HFFc6 (cell line): ENCODE measurements around the gene CDH24. TPM values are rescaled to one million over a fixed set of nuclear protein-coding genes. Genes with fewer than 3 reads are reported as not detected.
A peak's percentile ranks its signal among the peaks of the same experiment; 100 is the strongest.

Experiments
- DNase-seq: peaks from one replicate; pipeline ENCODE4 v3.0.0-alpha.2; 2018
- H3K27ac Mint-ChIP-seq: 2 replicates; pipeline ENCODE4 v1.8.0; 2020; ENCODE audit warnings: mild to moderate bottlenecking, mixed read lengths
- H3K27me3 Mint-ChIP-seq: 2 replicates; pipeline ENCODE4 v1.8.0; 2021; ENCODE audit warnings: mild to moderate bottlenecking, moderate library complexity, mixed read lengths; ENCODE audit not compliant: insufficient read depth
- H3K36me3 Mint-ChIP-seq: 2 replicates; pipeline ENCODE4 v1.8.0; 2021; ENCODE audit warnings: low read depth, mixed read lengths
- H3K4me1 Mint-ChIP-seq: 2 replicates; pipeline ENCODE4 v1.8.0; 2020; ENCODE audit warnings: low read depth, mixed read lengths
- H3K4me3 Mint-ChIP-seq: 2 replicates; pipeline ENCODE4 v1.8.0; 2020; ENCODE audit warnings: mild to moderate bottlenecking, moderate library complexity, mixed read lengths
- H3K9me3 Mint-ChIP-seq: 2 replicates; pipeline ENCODE4 v1.8.0; 2020; ENCODE audit warnings: mild to moderate bottlenecking, mixed read lengths
- total RNA-seq, 6 experiments: library from RNA; stranded (reverse); fragmentation: NEBNext Ultra II Directional; extraction: Animal tissue kit (Norgen Biotek cat#: 25700); gene quantifications; 2 replicates in 1 of 6; 3 replicates in 5 of 6; pipeline ENCODE4 v1.2.3, GENCODE V29; 2021
- TF ChIP-seq, protein P1 (sequence below): fragments of 200-600 bp; sonication (generic); IDR thresholded peaks from 2 replicates; pipeline ENCODE4 v1.5.0; 2021; ENCODE audit warnings: antibody characterized with exemption, mild to moderate bottlenecking

The CDH24 gene
- total RNA-seq, 6 experiments from 2014 or later = 6.4 to 11.2 (median 8.3) TPM

DNA sequence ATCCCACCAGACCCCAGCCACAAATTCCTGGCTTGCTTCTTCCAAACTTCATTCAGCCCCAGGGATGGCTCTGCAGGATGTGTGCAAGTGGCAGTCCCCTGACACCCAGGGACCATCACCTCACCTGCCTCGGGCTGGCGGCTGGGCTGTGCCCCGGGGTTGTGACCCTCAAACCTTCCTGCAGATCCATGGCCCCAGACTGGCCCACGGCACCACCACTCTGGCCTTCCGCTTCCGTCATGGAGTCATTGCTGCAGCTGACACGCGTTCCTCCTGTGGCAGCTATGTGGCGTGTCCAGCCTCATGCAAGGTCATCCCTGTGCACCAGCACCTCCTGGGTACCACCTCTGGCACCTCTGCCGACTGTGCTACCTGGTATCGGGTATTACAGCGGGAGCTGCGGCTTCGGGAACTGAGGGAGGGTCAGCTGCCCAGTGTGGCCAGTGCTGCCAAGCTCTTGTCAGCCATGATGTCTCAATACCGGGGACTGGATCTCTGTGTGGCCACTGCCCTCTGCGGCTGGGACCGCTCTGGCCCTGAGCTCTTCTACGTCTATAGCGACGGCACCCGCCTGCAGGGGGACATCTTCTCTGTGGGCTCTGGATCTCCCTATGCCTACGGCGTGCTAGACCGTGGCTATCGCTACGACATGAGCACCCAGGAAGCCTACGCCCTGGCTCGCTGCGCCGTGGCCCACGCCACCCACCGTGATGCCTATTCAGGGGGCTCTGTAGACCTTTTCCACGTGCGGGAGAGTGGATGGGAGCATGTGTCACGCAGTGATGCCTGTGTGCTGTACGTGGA, 15.0 kb downstream of the CDH24 start, which contains the start of gene PSMB11:
TSS of gene PSMB11 (plus strand) at position 51 of the 804 bp plus-strand sequence. CDS start at position 65, 14 bp downstream.
- Mint-ChIP-seq H3K27me3 (peaks cover 6% of the 10 kb centered on the region), H3K4me1 (peaks cover 32% of the 10 kb centered on the region), H3K4me3 (no peak within 1 kb of the TSS), H3K27ac (peak within 1 kb of the TSS; percentile 43; the same call in 1 of the 2 replicates), H3K36me3 (peaks cover 2% of the 10 kb centered on the region; the same call in 1 of the 2 replicates), H3K9me3 (no peaks in the 10 kb centered on the region)
- TF ChIP-seq, protein P1, sequence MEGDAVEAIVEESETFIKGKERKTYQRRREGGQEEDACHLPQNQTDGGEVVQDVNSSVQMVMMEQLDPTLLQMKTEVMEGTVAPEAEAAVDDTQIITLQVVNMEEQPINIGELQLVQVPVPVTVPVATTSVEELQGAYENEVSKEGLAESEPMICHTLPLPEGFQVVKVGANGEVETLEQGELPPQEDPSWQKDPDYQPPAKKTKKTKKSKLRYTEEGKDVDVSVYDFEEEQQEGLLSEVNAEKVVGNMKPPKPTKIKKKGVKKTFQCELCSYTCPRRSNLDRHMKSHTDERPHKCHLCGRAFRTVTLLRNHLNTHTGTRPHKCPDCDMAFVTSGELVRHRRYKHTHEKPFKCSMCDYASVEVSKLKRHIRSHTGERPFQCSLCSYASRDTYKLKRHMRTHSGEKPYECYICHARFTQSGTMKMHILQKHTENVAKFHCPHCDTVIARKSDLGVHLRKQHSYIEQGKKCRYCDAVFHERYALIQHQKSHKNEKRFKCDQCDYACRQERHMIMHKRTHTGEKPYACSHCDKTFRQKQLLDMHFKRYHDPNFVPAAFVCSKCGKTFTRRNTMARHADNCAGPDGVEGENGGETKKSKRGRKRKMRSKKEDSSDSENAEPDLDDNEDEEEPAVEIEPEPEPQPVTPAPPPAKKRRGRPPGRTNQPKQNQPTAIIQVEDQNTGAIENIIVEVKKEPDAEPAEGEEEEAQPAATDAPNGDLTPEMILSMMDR = no peak
- no peak for DNase-seq

DNA sequence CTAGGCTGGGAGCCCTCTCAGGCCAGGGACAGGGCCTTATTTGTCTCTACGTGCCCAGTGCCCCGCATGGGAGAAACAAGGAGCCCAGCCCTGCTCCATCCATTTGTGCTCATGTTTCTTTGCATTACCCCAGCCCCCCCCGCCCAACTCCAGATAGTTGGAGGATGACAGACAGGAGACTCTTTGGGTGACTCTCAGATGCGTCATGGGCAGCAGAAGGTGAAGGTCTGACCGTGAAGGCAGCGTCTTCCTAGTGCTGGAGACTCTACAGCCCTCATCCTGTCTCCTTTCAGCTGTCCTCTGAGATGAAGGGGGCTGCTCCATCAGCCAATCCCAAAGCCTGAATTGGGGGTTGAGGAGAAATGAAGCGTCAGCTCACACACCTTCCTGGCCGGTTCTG, 15.6 kb downstream of the CDH24 start:
- H3K4me3 Mint-ChIP-seq = no peak overlapping the region
- peak; percentile 34 for DNase-seq
- TF ChIP-seq, protein P1 = no peak
- peak overlapping the region; percentile 43; the same call in 1 of the 2 replicates for H3K27ac Mint-ChIP-seq
- no peaks in the 10 kb centered on the region for H3K36me3 Mint-ChIP-seq
- no peaks in the 10 kb centered on the region for H3K9me3 Mint-ChIP-seq
- H3K27me3 Mint-ChIP-seq = peaks cover 6% of the 10 kb centered on the region
- H3K4me1 Mint-ChIP-seq = peaks cover 32% of the 10 kb centered on the region

DNA sequence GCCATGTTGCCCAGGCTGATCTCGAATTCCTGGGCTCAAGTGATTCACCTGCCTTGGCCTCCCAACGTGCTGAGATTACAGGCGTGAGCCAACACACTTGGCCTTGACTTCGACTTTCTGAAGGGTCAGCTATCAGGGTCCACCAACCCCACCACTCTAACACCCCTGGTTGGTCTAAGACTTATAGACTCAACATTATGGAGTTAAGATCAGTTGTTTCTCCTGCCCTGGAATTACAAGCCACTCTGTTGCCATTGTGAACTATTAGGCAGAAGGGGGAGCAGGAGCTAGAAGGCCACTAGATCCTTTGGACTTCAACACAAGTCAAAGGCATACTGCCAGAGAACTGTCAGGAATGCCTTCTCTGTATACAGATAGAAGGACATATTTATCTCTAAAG, 17.2 kb downstream of the CDH24 start:
- Mint-ChIP-seq H3K4me3 (no peak overlapping the region), H3K4me1 (peaks cover 29% of the 10 kb centered on the region), H3K36me3 (no peaks in the 10 kb centered on the region), H3K27me3 (peaks cover 6% of the 10 kb centered on the region; the same call in 1 of the 2 replicates), H3K27ac (no peak overlapping the region), H3K9me3 (no peaks in the 10 kb centered on the region)
- DNase-seq = no peak
- TF ChIP-seq, protein P1 = no peak

DNA sequence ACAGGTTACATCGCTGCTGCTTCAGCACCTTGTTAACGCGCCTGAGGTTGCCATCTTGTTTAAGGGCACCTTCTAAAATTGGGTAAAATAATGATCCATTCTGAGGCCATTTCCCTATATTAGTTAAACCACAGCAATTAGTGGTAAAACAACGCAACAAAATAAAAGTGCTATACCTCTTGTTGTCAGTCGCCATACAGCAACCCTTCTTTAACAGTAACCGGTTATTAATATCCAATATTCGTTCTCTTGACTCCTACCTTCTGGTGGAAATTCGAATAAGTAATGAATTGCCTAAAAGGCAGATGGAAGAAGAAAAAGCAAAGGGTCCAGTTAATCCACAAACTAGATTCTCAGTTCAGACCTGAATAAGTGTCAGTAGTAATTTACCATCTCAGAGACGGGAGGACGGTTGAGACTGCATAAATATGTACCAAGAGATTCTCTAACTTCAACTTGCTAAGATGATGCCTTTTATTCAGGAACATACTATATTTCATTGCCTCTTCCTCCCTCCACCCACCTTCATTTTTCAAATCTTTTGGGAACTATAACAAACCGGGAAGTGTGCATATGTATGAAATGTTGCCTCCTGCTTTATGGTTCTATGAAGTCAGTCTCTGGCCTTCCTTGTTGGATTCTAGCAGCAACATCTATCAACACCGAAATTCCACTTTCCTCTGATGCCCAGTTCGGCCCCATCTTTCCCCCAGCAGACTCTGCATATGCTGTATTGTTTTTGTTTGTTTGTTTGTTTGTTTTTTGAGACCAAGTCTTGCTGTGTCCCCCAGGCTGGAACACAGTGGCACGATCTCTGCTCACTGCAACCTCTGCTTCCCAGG, 21.8 kb downstream of the CDH24 start:
- H3K4me3 Mint-ChIP-seq = peak overlapping the region; percentile 89
- DNase-seq = no peak
- peaks cover 3% of the 10 kb centered on the region; the same call in 1 of the 2 replicates for H3K9me3 Mint-ChIP-seq
- H3K36me3 Mint-ChIP-seq = peaks cover 27% of the 10 kb centered on the region
- H3K4me1 Mint-ChIP-seq = peaks cover 28% of the 10 kb centered on the region
- TF ChIP-seq, protein P1 = no peak
- H3K27me3 Mint-ChIP-seq = 0 out of 2 replicates have a peak, but pooled peaks cover 1% of the 10 kb centered on the region
- H3K27ac Mint-ChIP-seq = peak overlapping the region; percentile 99

DNA sequence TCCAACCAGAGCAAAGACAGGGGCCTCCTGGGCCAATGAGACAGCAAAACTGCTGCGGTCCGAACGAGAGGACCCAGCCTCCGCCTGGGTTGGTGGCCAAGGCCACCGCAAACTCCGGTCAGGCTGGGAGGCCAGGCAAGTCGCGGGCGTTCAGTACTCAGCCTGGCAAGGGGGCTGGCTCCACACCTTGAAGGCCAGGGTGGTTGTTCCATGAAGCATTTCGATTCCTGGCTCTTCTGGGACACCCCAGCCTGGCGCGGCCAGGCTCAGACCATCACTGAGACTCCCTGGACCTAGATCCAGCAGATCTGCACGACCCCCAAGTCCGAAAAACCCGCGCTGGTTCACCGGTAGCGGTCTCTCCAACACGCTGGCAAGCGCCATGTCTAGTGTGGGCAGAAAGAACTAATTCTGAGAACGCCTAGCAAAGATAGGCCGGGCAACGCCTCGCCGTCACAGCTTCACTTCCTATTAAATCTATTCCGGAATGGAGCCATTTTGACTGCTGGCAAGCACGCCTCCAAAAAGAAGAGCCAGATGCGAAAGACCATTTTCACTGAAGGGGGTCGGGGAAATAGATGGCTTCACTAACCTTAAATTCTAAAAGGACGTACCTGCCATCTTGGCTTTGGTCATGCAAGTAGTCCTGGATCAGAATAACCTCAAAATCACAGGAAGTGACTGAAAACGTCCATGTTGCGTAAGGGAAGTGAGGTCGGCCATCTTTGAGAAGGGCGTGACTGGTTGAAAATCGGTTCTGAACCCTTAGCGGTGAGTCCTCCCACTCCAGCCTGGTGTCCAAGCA, 22.6 kb downstream of the CDH24 start, which contains the start of gene PSMB5:
TSS of gene PSMB5 (minus strand) at position 403 of the 805 bp plus-strand sequence. CDS start at position 384, 19 bp downstream.
- Mint-ChIP-seq H3K27me3 (0 out of 2 replicates have a peak, but pooled peaks cover 1% of the 10 kb centered on the region), H3K4me3 (peak within 1 kb of the TSS; percentile 89), H3K4me1 (peaks cover 28% of the 10 kb centered on the region), H3K27ac (peak within 1 kb of the TSS; percentile 99), H3K36me3 (peaks cover 27% of the 10 kb centered on the region), H3K9me3 (peaks cover 3% of the 10 kb centered on the region; the same call in 1 of the 2 replicates)
- TF ChIP-seq, protein P1 = no peak
- peak; percentile 93 for DNase-seq
